ENCODE data around the gene OGDH.

DNA sequence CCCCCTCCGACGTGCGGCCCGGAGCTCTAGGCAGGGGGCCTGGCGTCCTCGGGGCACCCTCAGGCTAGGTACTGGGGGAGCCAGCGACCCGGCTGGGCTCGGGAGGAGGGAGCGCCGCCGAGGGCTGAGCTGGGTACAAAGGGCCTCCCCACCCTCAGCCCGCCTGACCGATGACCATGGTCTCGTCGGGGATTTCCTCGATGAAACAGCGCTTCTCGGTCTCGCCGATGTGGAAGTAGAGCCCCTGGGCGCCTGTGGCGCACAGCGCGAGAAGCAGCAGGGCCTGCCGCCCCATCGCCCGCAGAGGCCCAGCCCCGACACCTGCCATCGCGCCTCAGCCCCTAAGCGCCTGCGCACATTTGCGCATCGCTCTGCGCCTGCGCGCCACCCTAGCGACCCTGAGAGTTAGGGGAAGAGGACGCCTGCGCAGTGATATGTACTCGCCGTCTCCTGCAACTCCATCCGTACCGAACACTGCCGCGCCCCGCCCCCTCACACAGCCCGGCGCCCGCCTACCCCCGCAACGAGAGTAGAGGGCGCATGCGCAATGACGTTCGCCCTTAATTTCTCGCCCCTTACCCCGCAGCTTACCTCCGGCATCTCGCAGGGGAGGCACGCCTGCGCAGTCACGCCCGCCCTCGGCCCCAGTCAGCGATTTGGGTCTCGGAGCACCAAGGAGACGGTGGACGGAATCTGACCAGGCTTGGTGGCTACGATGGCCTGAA is 24.4 kb upstream of the OGDH start, which contains the start of gene TMED4:
- no peak for TF ChIP-seq EZH2phosphoT487 (IDR thresholded peaks at IDR 0.05; ENCODE audit: borderline replicate concordance, low read length)
- TF ChIP-seq, protein P1, sequence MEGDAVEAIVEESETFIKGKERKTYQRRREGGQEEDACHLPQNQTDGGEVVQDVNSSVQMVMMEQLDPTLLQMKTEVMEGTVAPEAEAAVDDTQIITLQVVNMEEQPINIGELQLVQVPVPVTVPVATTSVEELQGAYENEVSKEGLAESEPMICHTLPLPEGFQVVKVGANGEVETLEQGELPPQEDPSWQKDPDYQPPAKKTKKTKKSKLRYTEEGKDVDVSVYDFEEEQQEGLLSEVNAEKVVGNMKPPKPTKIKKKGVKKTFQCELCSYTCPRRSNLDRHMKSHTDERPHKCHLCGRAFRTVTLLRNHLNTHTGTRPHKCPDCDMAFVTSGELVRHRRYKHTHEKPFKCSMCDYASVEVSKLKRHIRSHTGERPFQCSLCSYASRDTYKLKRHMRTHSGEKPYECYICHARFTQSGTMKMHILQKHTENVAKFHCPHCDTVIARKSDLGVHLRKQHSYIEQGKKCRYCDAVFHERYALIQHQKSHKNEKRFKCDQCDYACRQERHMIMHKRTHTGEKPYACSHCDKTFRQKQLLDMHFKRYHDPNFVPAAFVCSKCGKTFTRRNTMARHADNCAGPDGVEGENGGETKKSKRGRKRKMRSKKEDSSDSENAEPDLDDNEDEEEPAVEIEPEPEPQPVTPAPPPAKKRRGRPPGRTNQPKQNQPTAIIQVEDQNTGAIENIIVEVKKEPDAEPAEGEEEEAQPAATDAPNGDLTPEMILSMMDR (IDR thresholded peaks at IDR 0.05; ENCODE audit: low read depth, low read length, poor library complexity, severe bottlenecking), result no peak

Data from DOHH2 (cell line).